Eye (tissue), 1 donor: ENCODE results near the gene GRAMD4.

Experiments
- DNase-seq: peaks from one replicate; pipeline ENCODE4 v3.0.0-alpha.2; 2015

The GRAMD4 gene

GRCh38 chr22:46727813-46728364 is 107.7 kb downstream of the GRAMD4 start:
- no peak for DNase-seq

GRCh38 chr22:46728470-46728869 is 108.3 kb downstream of the GRAMD4 start:
- DNase-seq, result no peak
